Thyroid gland (tissue), 4 donors: ENCODE data around the gene IGSF9B. TPM values are rescaled to one million over a fixed set of nuclear protein-coding genes. Genes with fewer than 3 reads are reported as not detected.

Experiments
- DNase-seq, 2 donors: peaks; one replicate each; pipeline ENCODE4 v3.0.0-alpha.2; 2019
- H3K27ac ChIP-seq, 3 donors: fragments of 200-600 bp; sonication (generic); 1 replicate in 2 of 3; 2 replicates in 1 of 3; pipeline ENCODE4 v1.5.1; 2016 to 2019; ENCODE audit warnings: mild to moderate bottlenecking in 1 of 3, moderate library complexity in 1 of 3
- H3K27me3 ChIP-seq: fragments of 200-600 bp; sonication (generic); one replicate; pipeline ENCODE4 v1.5.1; 2019
- H3K36me3 ChIP-seq, 2 donors: fragments of 200-600 bp; sonication (generic); one replicate each; pipeline ENCODE4 v1.5.1; 2016 to 2019
- H3K4me1 ChIP-seq, 2 donors: fragments of 200-600 bp; sonication (generic); one replicate each; pipeline ENCODE4 v1.5.1; 2017 to 2019
- H3K4me3 ChIP-seq, 3 donors: fragments of 200-600 bp; sonication (generic); replicated peaks in 1 of 3; 1 replicate in 2 of 3; 2 replicates in 1 of 3; pipeline ENCODE4 v1.5.1; 2016; ENCODE audit warnings: mild to moderate bottlenecking in 1 of 3
- H3K9me3 ChIP-seq: fragments of 200-600 bp; sonication (generic); one replicate; pipeline ENCODE4 v1.5.1; 2017
- CTCF ChIP-seq, 6 experiments: fragments of 200-600 bp in 3 of 6; fragments of 450-650 bp in 3 of 6; sonication (generic) in 3 of 6; IDR thresholded peaks; one replicate each; pipeline ENCODE4 v1.5.1; 2016 to 2019; ENCODE audit warnings: antibody characterized with exemption in 6 of 6, mild to moderate bottlenecking in 2 of 6, inconsistent platforms in 1 of 6, moderate library complexity in 1 of 6
- POLR2A ChIP-seq, 2 donors: fragments of 450-650 bp; IDR thresholded peaks; one replicate each; pipeline ENCODE4 v1.6.1; 2017; ENCODE audit warnings: antibody characterized with exemption in 2 of 2, mild to moderate bottlenecking in 2 of 2, moderate library complexity in 1 of 2
- WGBS, 2 donors: methylation state at CpG; one replicate each; pipeline ENCODE4 v1.1.5; 2017; 5-methylcytosine and 5-hydroxymethylcytosine counted together
- intact Hi-C: fragments of 100-400 bp; cut with DNase I; formaldehyde crosslinking; loops from one replicate; pipeline ENCODE4 v1.15.1; 2023
- total RNA-seq, 4 donors: library from RNA; depleted of rRNA; stranded (reverse); fragments of >200 nt; gene quantifications; one replicate each; pipeline ENCODE4 v1.2.3, GENCODE V29; 2016

Gene IGSF9B
- total RNA-seq, 4 donors from 2014 or later = 9.7 to 36.5 (median 13.8) TPM

DNA sequence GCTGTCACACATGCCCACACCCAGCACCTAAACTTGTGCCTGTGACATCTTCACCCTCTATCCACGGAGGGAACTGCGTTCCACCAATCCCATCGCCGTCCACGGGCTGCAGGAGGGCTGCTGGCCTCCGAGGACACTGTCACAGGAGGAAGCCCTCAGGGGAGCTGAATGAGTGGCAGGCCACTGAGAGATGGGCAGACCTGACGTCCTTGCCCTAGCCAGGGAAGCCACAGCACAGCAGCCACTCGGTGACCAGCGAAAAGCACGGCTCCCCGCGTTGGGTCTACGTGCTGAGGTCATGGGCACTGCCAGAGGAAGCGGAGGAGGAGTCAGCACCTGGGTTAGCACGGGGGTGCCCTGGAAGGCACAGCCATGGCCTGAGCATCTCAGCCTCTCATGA, 50.5 kb downstream of the IGSF9B start:
- H3K36me3 ChIP-seq = peaks cover 0 to 13% of the 10 kb centered on the region in 2 donors
- 93 to 94% methylated on average over 15 of the region's 15 CpGs for WGBS, 2 donors
- H3K4me1 ChIP-seq = no peaks in the 10 kb centered on the region
- no peaks in the 10 kb centered on the region for H3K27me3 ChIP-seq
- no peak overlapping the region for H3K4me3 ChIP-seq
- intact Hi-C loops = no loop called here
- DNase-seq = no peak
- TF ChIP-seq CTCF (IDR thresholded peaks at IDR 0.05) = no peak
- no peak for TF ChIP-seq POLR2A (IDR thresholded peaks at IDR 0.05)
- no peak overlapping the region for H3K27ac ChIP-seq
- no peaks in the 10 kb centered on the region for H3K9me3 ChIP-seq

GRCh38 chr11:133905677-133906156, 51.1 kb downstream of the IGSF9B start:
- Histone ChIP-seq H3K4me1 (no peaks in the 10 kb centered on the region), H3K27ac (no peak overlapping the region), H3K4me3 (no peak overlapping the region), H3K36me3 (peaks cover 0 to 13% of the 10 kb centered on the region in 2 donors), H3K27me3 (no peaks in the 10 kb centered on the region), H3K9me3 (no peaks in the 10 kb centered on the region)
- 92 to 95% methylated on average over 13 of the region's 13 CpGs for WGBS, 2 donors
- no peak for DNase-seq
- no peak for TF ChIP-seq CTCF (IDR thresholded peaks at IDR 0.05)
- no peak for TF ChIP-seq POLR2A (IDR thresholded peaks at IDR 0.05)
- intact Hi-C loops = no loop called here

- WGBS, 2 donors = 88 to 94% methylated on average over 6 of the region's 6 CpGs
- no peaks in the 10 kb centered on the region for H3K4me1 ChIP-seq
- H3K27ac ChIP-seq = no peak overlapping the region
- no peak overlapping the region for H3K4me3 ChIP-seq
- H3K27me3 ChIP-seq = no peaks in the 10 kb centered on the region
- DNase-seq = no peak
- intact Hi-C loops = no loop called here
- no peaks in the 10 kb centered on the region for H3K9me3 ChIP-seq
- peaks cover 0 to 13% of the 10 kb centered on the region in 2 donors for H3K36me3 ChIP-seq
- TF ChIP-seq CTCF (IDR thresholded peaks at IDR 0.05) (no peak), POLR2A (IDR thresholded peaks at IDR 0.05) (no peak)
Observed at GRCh38 chr11:133904818-133905515, 51.8 kb downstream of the IGSF9B start.

GRCh38 chr11:133903875-133904817, 52.6 kb downstream of the IGSF9B start:
- Histone ChIP-seq H3K36me3 (peaks cover 0 to 12% of the 10 kb centered on the region in 2 donors), H3K27ac (no peak overlapping the region), H3K4me1 (no peaks in the 10 kb centered on the region), H3K9me3 (no peaks in the 10 kb centered on the region), H3K27me3 (no peaks in the 10 kb centered on the region), H3K4me3 (no peak overlapping the region)
- 90 to 92% methylated on average over 8 of the region's 8 CpGs for WGBS, 2 donors
- DNase-seq = no peak
- TF ChIP-seq POLR2A (IDR thresholded peaks at IDR 0.05) = no peak
- no peak for TF ChIP-seq CTCF (IDR thresholded peaks at IDR 0.05)
- intact Hi-C loops = no loop called here
